Measurements from ENCODE around the gene CANT1. TPM values are rescaled to one million over a fixed set of nuclear protein-coding genes. Genes with fewer than 3 reads are reported as not detected.

CANT1 gene
- total RNA-seq, 1 experiment from 2014 or later, result 97.1 TPM

GRCh38 chr17:79033046-79033616 lies 23.6 kb upstream of the CANT1 start:
- Histone ChIP-seq H2AFZ (ENCODE audit: low read depth, low read length, poor library complexity, severe bottlenecking) (no peak overlapping the region), H3K27me3 (ENCODE audit: insufficient read depth, low read length) (no peaks in the 10 kb centered on the region), H3K4me1 (ENCODE audit: control insufficient read depth in 1 of 2, insufficient read depth in 2 of 2, low read length in 2 of 2) (peaks cover 10 to 16% of the 10 kb centered on the region in 2 experiments), H3K36me3 (ENCODE audit: control insufficient read depth in 1 of 2, insufficient read depth in 2 of 2, low read length in 2 of 2) (no peaks in the 10 kb centered on the region), H3K27ac (ENCODE audit: low read depth, low read length) (no peak overlapping the region), H3K4me2 (ENCODE audit: low read length) (no peak overlapping the region), H3K4me3 (replicated peaks in 1 of 2; ENCODE audit: low read depth in 1 of 2, low read length in 2 of 2) (no peak overlapping the region), H3K9me3 (ENCODE audit: control insufficient read depth in 1 of 2, insufficient read depth in 1 of 2, low read depth in 1 of 2, low read length in 2 of 2) (no peaks in the 10 kb centered on the region), H3K9me2 (ENCODE audit: insufficient read depth) (no peaks in the 10 kb centered on the region), H3K9ac (ENCODE audit: low read length) (no peak overlapping the region), H3K79me2 (ENCODE audit: insufficient read depth, low read length) (no peaks in the 10 kb centered on the region), H4K20me1 (ENCODE audit: insufficient read depth) (no peaks in the 10 kb centered on the region)
- CTCF ChIA-PET, result interaction anchor here (1.2 to 2.2 kb wide), 3 partner anchors 8 to 13 kb away, joined by 3 to 10 read pairs (median 6); no protein-coding TSS in a partner anchor
- ATAC-seq (no peak), DNase-seq (ENCODE audit: low read depth, low spot score) (no peak)
- TF ChIP-seq YY1 (IDR thresholded peaks at IDR 0.05; ENCODE audit: extremely low read depth, insufficient replicate concordance, low read depth, low read length) (no peak), EGR1 (IDR thresholded peaks at IDR 0.05; ENCODE audit: low read depth) (no peak), POLR2AphosphoS5 (IDR thresholded peaks at IDR 0.05; ENCODE audit: low read depth, low read length) (no peak)
- intact Hi-C loops (cut with micrococcal nuclease), result no loop called here
- RAD21 ChIA-PET (ENCODE audit: low non-redundant PET in 1 of 2, low total read pairs in 2 of 2, uncharacterized antibody in 2 of 2, unreplicated experiment in 2 of 2), result no interaction called here
- POLR2A ChIA-PET, result no interaction called here
- BruUV-seq (replicated peaks), result no TSS peak

DNA sequence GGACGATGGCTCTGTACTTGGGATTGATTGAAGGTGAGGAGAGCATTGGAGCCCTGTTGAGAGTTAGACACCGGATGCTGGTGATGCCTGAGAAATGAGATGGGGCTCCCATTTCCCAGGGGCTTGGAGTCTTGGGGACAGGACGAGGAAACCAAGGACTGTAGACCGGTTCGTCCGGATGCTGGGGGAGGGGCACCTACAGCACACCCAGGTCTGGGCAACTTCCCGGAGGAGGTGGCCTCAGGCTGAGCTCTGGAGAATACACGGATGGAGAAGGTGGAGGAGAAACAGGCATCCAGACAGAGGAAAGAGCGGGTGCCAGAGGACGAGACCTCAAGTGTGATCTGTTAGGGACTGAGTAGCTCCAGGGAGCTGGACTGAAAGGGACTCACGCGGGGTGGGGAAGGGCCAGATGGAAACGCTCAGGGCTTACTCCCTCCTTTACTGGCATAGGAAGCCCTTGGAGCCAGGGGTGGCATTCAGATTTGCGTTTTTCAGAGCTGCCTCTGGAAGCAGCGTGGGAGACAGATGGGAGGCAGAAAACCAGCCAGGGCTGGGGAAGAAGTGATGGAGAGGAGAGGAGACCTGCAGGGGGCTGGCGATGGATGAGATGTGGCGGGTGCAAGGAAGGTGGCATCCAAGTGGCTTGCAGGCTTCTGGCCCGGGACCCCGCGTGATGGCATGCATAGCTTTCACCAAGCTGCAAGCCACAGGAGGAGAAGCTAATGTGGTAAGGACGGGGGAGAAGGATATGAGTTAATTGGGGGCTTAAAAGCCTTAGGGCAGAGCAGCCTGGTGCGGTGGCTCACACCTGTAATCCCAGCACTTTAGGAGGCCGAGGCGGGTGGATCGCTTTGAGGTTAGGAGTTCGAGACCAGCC lies 22.7 kb upstream of the CANT1 start:
- H3K9me3 ChIP-seq (ENCODE audit: control insufficient read depth in 1 of 2, insufficient read depth in 1 of 2, low read depth in 1 of 2, low read length in 2 of 2), result no peaks in the 10 kb centered on the region
- no peaks in the 10 kb centered on the region for H3K79me2 ChIP-seq (ENCODE audit: insufficient read depth, low read length)
- DNase-seq (ENCODE audit: low read depth, low spot score) (no peak), ATAC-seq (no peak)
- ChIA-PET RAD21 (ENCODE audit: low non-redundant PET in 1 of 2, low total read pairs in 2 of 2, uncharacterized antibody in 2 of 2, unreplicated experiment in 2 of 2) (no interaction called here), CTCF (interaction anchor here (1.2 to 2.2 kb wide), 3 partner anchors 9 to 14 kb away, joined by 3 to 10 read pairs (median 6); no protein-coding TSS in a partner anchor), POLR2A (no interaction called here)
- H3K4me1 ChIP-seq (ENCODE audit: control insufficient read depth in 1 of 2, insufficient read depth in 2 of 2, low read length in 2 of 2), result peaks cover 19 to 25% of the 10 kb centered on the region in 2 experiments
- H3K36me3 ChIP-seq (ENCODE audit: control insufficient read depth in 1 of 2, insufficient read depth in 2 of 2, low read length in 2 of 2), result no peaks in the 10 kb centered on the region
- H3K27ac ChIP-seq (ENCODE audit: low read depth, low read length), result no peak overlapping the region
- H3K27me3 ChIP-seq (ENCODE audit: insufficient read depth, low read length), result no peaks in the 10 kb centered on the region
- H4K20me1 ChIP-seq (ENCODE audit: insufficient read depth), result no peaks in the 10 kb centered on the region
- intact Hi-C loops (cut with micrococcal nuclease), result no loop called here
- H3K9ac ChIP-seq (ENCODE audit: low read length), result no peak overlapping the region
- H3K9me2 ChIP-seq (ENCODE audit: insufficient read depth), result no peaks in the 10 kb centered on the region
- H3K4me2 ChIP-seq (ENCODE audit: low read length), result no peak overlapping the region
- no peak overlapping the region for H2AFZ ChIP-seq (ENCODE audit: low read depth, low read length, poor library complexity, severe bottlenecking)
- no TSS peak for BruUV-seq (replicated peaks)
- no peak overlapping the region for H3K4me3 ChIP-seq (replicated peaks in 1 of 2; ENCODE audit: low read depth in 1 of 2, low read length in 2 of 2)
- no peak for TF ChIP-seq RAD21 (IDR thresholded peaks at IDR 0.05; ENCODE audit: low read depth)
- TF ChIP-seq, protein P1, sequence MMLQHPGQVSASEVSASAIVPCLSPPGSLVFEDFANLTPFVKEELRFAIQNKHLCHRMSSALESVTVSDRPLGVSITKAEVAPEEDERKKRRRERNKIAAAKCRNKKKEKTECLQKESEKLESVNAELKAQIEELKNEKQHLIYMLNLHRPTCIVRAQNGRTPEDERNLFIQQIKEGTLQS (IDR thresholded peaks at IDR 0.05), result no peak
- TF ChIP-seq CEBPB (IDR thresholded peaks at IDR 0.05; ENCODE audit: low read depth), result no peak
- TF ChIP-seq, protein P2, sequence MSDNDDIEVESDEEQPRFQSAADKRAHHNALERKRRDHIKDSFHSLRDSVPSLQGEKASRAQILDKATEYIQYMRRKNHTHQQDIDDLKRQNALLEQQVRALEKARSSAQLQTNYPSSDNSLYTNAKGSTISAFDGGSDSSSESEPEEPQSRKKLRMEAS (IDR thresholded peaks at IDR 0.05), result no peak
- no peak for TF ChIP-seq ZNF274 (IDR thresholded peaks at IDR 0.05; ENCODE audit: low read depth, low read length)
- TF ChIP-seq ZFX (IDR thresholded peaks at IDR 0.05), result no peak
- TF ChIP-seq SRF (IDR thresholded peaks at IDR 0.05; ENCODE audit: low read depth), result no peak
- TF ChIP-seq FOSL1 (IDR thresholded peaks at IDR 0.05; ENCODE audit: low read depth), result no peak
- TF ChIP-seq ELF1 (IDR thresholded peaks at IDR 0.05; ENCODE audit: borderline replicate concordance, low read depth), result no peak
- no peak for TF ChIP-seq CBX3 (IDR thresholded peaks at IDR 0.05; ENCODE audit: low read depth)
- no peak for TF ChIP-seq TCF7L2 (IDR thresholded peaks at IDR 0.05; ENCODE audit: borderline replicate concordance, extremely low read depth, insufficient read depth, insufficient read length)
- TF ChIP-seq SIN3A (IDR thresholded peaks at IDR 0.05; ENCODE audit: low read depth), result no peak
- no peak for TF ChIP-seq EZH2phosphoT487 (IDR thresholded peaks at IDR 0.05; ENCODE audit: borderline replicate concordance)
- TF ChIP-seq, protein P3, sequence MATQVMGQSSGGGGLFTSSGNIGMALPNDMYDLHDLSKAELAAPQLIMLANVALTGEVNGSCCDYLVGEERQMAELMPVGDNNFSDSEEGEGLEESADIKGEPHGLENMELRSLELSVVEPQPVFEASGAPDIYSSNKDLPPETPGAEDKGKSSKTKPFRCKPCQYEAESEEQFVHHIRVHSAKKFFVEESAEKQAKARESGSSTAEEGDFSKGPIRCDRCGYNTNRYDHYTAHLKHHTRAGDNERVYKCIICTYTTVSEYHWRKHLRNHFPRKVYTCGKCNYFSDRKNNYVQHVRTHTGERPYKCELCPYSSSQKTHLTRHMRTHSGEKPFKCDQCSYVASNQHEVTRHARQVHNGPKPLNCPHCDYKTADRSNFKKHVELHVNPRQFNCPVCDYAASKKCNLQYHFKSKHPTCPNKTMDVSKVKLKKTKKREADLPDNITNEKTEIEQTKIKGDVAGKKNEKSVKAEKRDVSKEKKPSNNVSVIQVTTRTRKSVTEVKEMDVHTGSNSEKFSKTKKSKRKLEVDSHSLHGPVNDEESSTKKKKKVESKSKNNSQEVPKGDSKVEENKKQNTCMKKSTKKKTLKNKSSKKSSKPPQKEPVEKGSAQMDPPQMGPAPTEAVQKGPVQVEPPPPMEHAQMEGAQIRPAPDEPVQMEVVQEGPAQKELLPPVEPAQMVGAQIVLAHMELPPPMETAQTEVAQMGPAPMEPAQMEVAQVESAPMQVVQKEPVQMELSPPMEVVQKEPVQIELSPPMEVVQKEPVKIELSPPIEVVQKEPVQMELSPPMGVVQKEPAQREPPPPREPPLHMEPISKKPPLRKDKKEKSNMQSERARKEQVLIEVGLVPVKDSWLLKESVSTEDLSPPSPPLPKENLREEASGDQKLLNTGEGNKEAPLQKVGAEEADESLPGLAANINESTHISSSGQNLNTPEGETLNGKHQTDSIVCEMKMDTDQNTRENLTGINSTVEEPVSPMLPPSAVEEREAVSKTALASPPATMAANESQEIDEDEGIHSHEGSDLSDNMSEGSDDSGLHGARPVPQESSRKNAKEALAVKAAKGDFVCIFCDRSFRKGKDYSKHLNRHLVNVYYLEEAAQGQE (IDR thresholded peaks at IDR 0.05; ENCODE audit: low read depth), result no peak

Data from HCT116 (cell line).